BE2C (cell line): ENCODE measurements around the gene ACBD6.

Experiments used
- DNase-seq: peaks from one replicate; pipeline ENCODE4 v3.0.0-alpha.2; 2020
- H3K27me3 ChIP-seq: fragments of 250-450 bp; sonication (Bioruptor Pico); 2 replicates; pipeline ENCODE4 v1.5.1; 2020; ENCODE audit warnings: mild to moderate bottlenecking
- H3K36me3 ChIP-seq: fragments of 250-450 bp; sonication (Bioruptor Pico); 2 replicates; pipeline ENCODE4 v1.5.1; 2020; ENCODE audit warnings: mild to moderate bottlenecking
- H3K4me1 ChIP-seq: fragments of 250-450 bp; sonication (Bioruptor Pico); 2 replicates; pipeline ENCODE4 v1.5.1; 2020
- H3K4me3 ChIP-seq: 2 replicates; pipeline ENCODE4 v1.5.1; 2011; ENCODE audit warnings: low read depth, low read length
- H3K9me3 ChIP-seq: fragments of 250-450 bp; sonication (Bioruptor Pico); 2 replicates; pipeline ENCODE4 v1.5.1; 2020
- TF ChIP-seq, protein P1 (sequence below): IDR thresholded peaks from 2 replicates; pipeline ENCODE4 v1.5.1; 2012; ENCODE audit warnings: mild to moderate bottlenecking, low read depth, low read length

Gene ACBD6

GRCh38 chr1:180387413-180387812 is 115.0 kb downstream of the ACBD6 start:
- DNase-seq: no peak
- Histone ChIP-seq H3K9me3 (0 out of 2 replicates have a peak, but pooled peaks cover 2% of the 10 kb centered on the region), H3K27me3 (no peaks in the 10 kb centered on the region), H3K36me3 (no peaks in the 10 kb centered on the region), H3K4me3 (no peak overlapping the region), H3K4me1 (no peaks in the 10 kb centered on the region)
- TF ChIP-seq, protein P1, sequence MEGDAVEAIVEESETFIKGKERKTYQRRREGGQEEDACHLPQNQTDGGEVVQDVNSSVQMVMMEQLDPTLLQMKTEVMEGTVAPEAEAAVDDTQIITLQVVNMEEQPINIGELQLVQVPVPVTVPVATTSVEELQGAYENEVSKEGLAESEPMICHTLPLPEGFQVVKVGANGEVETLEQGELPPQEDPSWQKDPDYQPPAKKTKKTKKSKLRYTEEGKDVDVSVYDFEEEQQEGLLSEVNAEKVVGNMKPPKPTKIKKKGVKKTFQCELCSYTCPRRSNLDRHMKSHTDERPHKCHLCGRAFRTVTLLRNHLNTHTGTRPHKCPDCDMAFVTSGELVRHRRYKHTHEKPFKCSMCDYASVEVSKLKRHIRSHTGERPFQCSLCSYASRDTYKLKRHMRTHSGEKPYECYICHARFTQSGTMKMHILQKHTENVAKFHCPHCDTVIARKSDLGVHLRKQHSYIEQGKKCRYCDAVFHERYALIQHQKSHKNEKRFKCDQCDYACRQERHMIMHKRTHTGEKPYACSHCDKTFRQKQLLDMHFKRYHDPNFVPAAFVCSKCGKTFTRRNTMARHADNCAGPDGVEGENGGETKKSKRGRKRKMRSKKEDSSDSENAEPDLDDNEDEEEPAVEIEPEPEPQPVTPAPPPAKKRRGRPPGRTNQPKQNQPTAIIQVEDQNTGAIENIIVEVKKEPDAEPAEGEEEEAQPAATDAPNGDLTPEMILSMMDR: no peak

GRCh38 chr1:180386745-180387367 is 115.5 kb downstream of the ACBD6 start:
- Histone ChIP-seq H3K36me3 (no peaks in the 10 kb centered on the region), H3K4me1 (no peaks in the 10 kb centered on the region), H3K4me3 (no peak overlapping the region), H3K27me3 (no peaks in the 10 kb centered on the region), H3K9me3 (0 out of 2 replicates have a peak, but pooled peaks cover 2% of the 10 kb centered on the region)
- TF ChIP-seq, protein P1: no peak
- no peak for DNase-seq

DNA sequence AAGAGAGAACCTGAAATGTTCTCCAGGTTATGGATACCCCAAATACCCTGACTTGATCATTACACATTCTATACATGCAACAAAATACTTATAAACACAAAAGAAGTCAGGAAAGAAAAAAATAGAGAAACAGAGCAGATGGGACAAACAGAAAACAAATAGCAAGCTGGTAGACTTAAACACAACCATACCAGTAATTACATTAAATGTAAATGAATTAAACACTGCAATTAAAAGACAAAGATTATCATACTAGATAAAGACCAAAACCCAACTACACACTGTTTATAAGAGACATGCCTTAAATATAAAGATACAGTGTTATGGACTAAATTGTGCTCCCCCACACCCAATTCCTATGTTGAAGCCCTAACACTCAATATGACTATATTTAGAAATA is 117.2 kb downstream of the ACBD6 start:
- Histone ChIP-seq H3K4me3 (no peak overlapping the region), H3K4me1 (no peaks in the 10 kb centered on the region)
- no peak for DNase-seq

GRCh38 chr1:180384286-180385005 is 117.9 kb downstream of the ACBD6 start:
- no peak for DNase-seq
- no peaks in the 10 kb centered on the region for H3K27me3 ChIP-seq
- TF ChIP-seq, protein P1: no peak

More for the DNA sequence above, 117.2 kb downstream of the ACBD6 start:
- TF ChIP-seq, protein P1: no peak
- Histone ChIP-seq H3K27me3 (no peaks in the 10 kb centered on the region), H3K9me3 (peaks cover 4% of the 10 kb centered on the region; the same call in 1 of the 2 replicates), H3K36me3 (no peaks in the 10 kb centered on the region)

DNA sequence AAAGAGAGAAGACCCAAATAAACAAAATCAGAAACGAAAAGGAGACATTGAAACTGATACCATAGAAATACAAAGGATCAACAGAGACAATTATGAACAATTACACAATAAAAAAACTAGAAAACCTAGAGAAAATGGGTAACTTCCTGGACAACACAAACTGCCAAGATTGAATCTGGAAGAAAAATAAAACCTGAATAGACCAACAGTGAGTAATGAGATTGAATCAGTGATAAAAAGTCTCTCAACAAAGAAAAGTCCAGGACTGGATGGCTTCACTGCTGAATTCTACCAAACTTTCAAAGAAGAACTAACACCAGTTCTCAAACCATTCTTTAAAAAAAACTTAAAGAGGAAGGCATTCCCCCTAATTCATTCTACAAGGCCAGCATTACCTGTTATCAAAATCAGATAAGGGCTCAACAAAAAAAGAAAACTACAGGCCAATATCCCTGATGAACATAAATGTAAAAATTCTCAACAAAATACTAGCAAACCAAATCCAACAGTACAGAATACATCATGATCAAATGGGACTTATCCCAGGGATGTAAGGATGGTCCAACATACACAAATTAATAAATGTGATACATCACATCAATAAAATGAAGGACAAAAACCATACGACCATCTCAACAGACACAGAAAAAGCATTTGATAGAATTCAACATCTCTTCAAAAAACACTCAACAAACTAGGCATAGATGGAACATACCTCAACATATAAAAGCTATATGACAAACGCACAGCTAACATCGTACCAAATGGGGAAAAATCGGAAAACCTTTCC is 119.9 kb downstream of the ACBD6 start:
- DNase-seq: no peak
- Histone ChIP-seq H3K9me3 (peaks cover 8% of the 10 kb centered on the region; the same call in 1 of the 2 replicates), H3K27me3 (no peaks in the 10 kb centered on the region), H3K4me1 (no peaks in the 10 kb centered on the region), H3K36me3 (no peaks in the 10 kb centered on the region), H3K4me3 (no peak overlapping the region)
- TF ChIP-seq, protein P1: no peak

More at GRCh38 chr1:180384286-180385005, 117.9 kb downstream of the ACBD6 start:
- H3K4me3 ChIP-seq: no peak overlapping the region
- no peaks in the 10 kb centered on the region for H3K4me1 ChIP-seq
- H3K36me3 ChIP-seq: no peaks in the 10 kb centered on the region
- H3K9me3 ChIP-seq: peaks cover 8% of the 10 kb centered on the region; the same call in 1 of the 2 replicates
